H9 (cell line): ENCODE data around the gene DRD1. TPM values are rescaled to one million over a fixed set of nuclear protein-coding genes. Genes with fewer than 3 reads are reported as not detected.

ENCODE experiments used
- DNase-seq: peaks from one replicate; pipeline ENCODE4 v3.0.0-alpha.2; 2017
- H2AFZ ChIP-seq: one replicate; pipeline ENCODE4 v1.6.1; 2013; ENCODE audit warnings: mild to moderate bottlenecking, low read length, control low read depth, moderate library complexity
- H2AK5ac ChIP-seq: 2 replicates; pipeline ENCODE4 v1.6.1; 2013; ENCODE audit warnings: low read length, control low read depth, mixed read lengths; ENCODE audit not compliant: insufficient read length
- H2BK120ac ChIP-seq: one replicate; pipeline ENCODE4 v1.6.1; 2013; ENCODE audit warnings: low read depth, mild to moderate bottlenecking, low read length, control low read depth, inconsistent platforms; ENCODE audit not compliant: poor library complexity, severe bottlenecking
- H2BK12ac ChIP-seq: 2 replicates; pipeline ENCODE4 v1.6.1; 2013; ENCODE audit warnings: low read length, control low read depth, mixed read lengths, low read depth; ENCODE audit not compliant: insufficient read length
- H2BK15ac ChIP-seq: 2 replicates; pipeline ENCODE4 v1.6.1; 2013; ENCODE audit warnings: low read depth, low read length, control low read depth
- H2BK20ac ChIP-seq: one replicate; pipeline ENCODE4 v1.6.1; 2013; ENCODE audit warnings: low read depth, mild to moderate bottlenecking, low read length, control low read depth, inconsistent platforms; ENCODE audit not compliant: poor library complexity, severe bottlenecking
- H2BK5ac ChIP-seq: 2 replicates; pipeline ENCODE4 v1.6.1; 2013; ENCODE audit warnings: low read length, control low read depth, mixed read lengths; ENCODE audit not compliant: insufficient read length
- H3K14ac ChIP-seq: 2 replicates; pipeline ENCODE4 v1.6.1; 2013; ENCODE audit warnings: low read length, control low read depth; ENCODE audit not compliant: insufficient read depth
- H3K18ac ChIP-seq: 2 replicates; pipeline ENCODE4 v1.6.1; 2013; ENCODE audit warnings: low read depth, mild to moderate bottlenecking, mixed read lengths, low read length, control low read depth; ENCODE audit not compliant: insufficient read length
- H3K23ac ChIP-seq: 2 replicates; pipeline ENCODE4 v1.6.1; 2013; ENCODE audit warnings: low read length, control low read depth, mixed read lengths, low read depth; ENCODE audit not compliant: insufficient read length
- H3K23me2 ChIP-seq: 2 replicates; pipeline ENCODE4 v1.6.1; 2013; ENCODE audit warnings: low read depth, mild to moderate bottlenecking, mixed read lengths, low read length, control low read depth; ENCODE audit not compliant: insufficient read length, poor library complexity, severe bottlenecking
- H3K27ac ChIP-seq: 2 replicates; pipeline ENCODE4 v1.5.1; 2013; ENCODE audit warnings: low read length, control low read depth, mixed read lengths, low read depth; ENCODE audit not compliant: insufficient read length
- H3K27me3 ChIP-seq: 2 replicates; pipeline ENCODE4 v1.6.1; 2013; ENCODE audit warnings: low read length, control low read depth, inconsistent platforms; ENCODE audit not compliant: insufficient read depth
- H3K4ac ChIP-seq: 2 replicates; pipeline ENCODE4 v1.6.1; 2013; ENCODE audit warnings: low read depth, mild to moderate bottlenecking, control low read depth, inconsistent platforms, low read length, moderate library complexity
- H3K4me1 ChIP-seq: 2 replicates; pipeline ENCODE4 v1.6.1; 2013; ENCODE audit warnings: low read length, control low read depth, inconsistent platforms; ENCODE audit not compliant: insufficient read depth
- H3K4me2 ChIP-seq: 2 replicates; pipeline ENCODE4 v1.6.1; 2013; ENCODE audit warnings: low read length, control low read depth, mixed read lengths; ENCODE audit not compliant: insufficient read length, insufficient read depth
- H3K56ac ChIP-seq: 2 replicates; pipeline ENCODE4 v1.6.1; 2013; ENCODE audit warnings: low read depth, mild to moderate bottlenecking, mixed read lengths, low read length, control low read depth; ENCODE audit not compliant: insufficient read length
- H3K79me1 ChIP-seq: 2 replicates; pipeline ENCODE4 v1.6.1; 2013; ENCODE audit warnings: low read depth, mild to moderate bottlenecking, moderate library complexity, low read length, control low read depth, inconsistent platforms; ENCODE audit not compliant: insufficient read depth, poor library complexity, severe bottlenecking
- H3K79me2 ChIP-seq: 2 replicates; pipeline ENCODE4 v1.6.1; 2013; ENCODE audit warnings: low read length, control low read depth, inconsistent platforms; ENCODE audit not compliant: insufficient read depth
- H3K9ac ChIP-seq: 2 replicates; pipeline ENCODE4 v1.6.1; 2013; ENCODE audit warnings: low read length, control low read depth, mixed read lengths; ENCODE audit not compliant: insufficient read length; ENCODE audit errors: extremely low read depth
- H3K9me3 ChIP-seq: one replicate; pipeline ENCODE4 v1.6.1; 2013; ENCODE audit warnings: low read depth, low read length, inconsistent platforms; ENCODE audit not compliant: control insufficient read depth
- H3T11ph ChIP-seq: one replicate; pipeline ENCODE4 v1.6.1; 2013; ENCODE audit warnings: mild to moderate bottlenecking, low read length, control low read depth, inconsistent platforms
- H4K20me1 ChIP-seq: one replicate; pipeline ENCODE4 v1.6.1; 2013; ENCODE audit not compliant: control insufficient read depth, insufficient read length, insufficient read depth
- H4K5ac ChIP-seq: 2 replicates; pipeline ENCODE4 v1.6.1; 2013; ENCODE audit warnings: low read depth, mild to moderate bottlenecking, mixed read lengths, low read length, control low read depth; ENCODE audit not compliant: insufficient read length
- H4K8ac ChIP-seq: replicated peaks from 2 replicates; pipeline ENCODE4 v1.6.1; 2013; ENCODE audit warnings: low read length, control low read depth, mixed read lengths, low read depth; ENCODE audit not compliant: insufficient read length
- H4K91ac ChIP-seq: 2 replicates; pipeline ENCODE4 v1.6.1; 2013; ENCODE audit warnings: low read depth, mild to moderate bottlenecking, moderate library complexity, mixed read lengths, low read length, control low read depth; ENCODE audit not compliant: insufficient read length
- H3K27ac Mint-ChIP-seq, 3 experiments: 2 replicates in 2 of 3; 3 replicates in 1 of 3; pipeline ENCODE4 v1.8.0; 2020 to 2021; ENCODE audit warnings: mixed read lengths in 3 of 3, mild to moderate bottlenecking in 1 of 3, moderate library complexity in 1 of 3
- H3K27me3 Mint-ChIP-seq: 2 replicates; pipeline ENCODE4 v1.8.0; 2021; ENCODE audit warnings: low read depth, mild to moderate bottlenecking, moderate library complexity, mixed read lengths
- H3K36me3 Mint-ChIP-seq, 3 experiments: 2 replicates in 2 of 3; 3 replicates in 1 of 3; pipeline ENCODE4 v1.8.0; 2020 to 2021; ENCODE audit warnings: low read depth in 3 of 3, mixed read lengths in 3 of 3; ENCODE audit not compliant: insufficient read depth in 1 of 3
- H3K4me1 Mint-ChIP-seq, 2 experiments: 2 replicates each; pipeline ENCODE4 v1.8.0; 2020; ENCODE audit warnings: mixed read lengths in 2 of 2
- H3K4me3 Mint-ChIP-seq, 2 experiments: 2 replicates in 1 of 2; 3 replicates in 1 of 2; pipeline ENCODE4 v1.8.0; 2020 to 2021; ENCODE audit warnings: mild to moderate bottlenecking in 2 of 2, mixed read lengths in 2 of 2, moderate library complexity in 1 of 2
- H3K9me3 Mint-ChIP-seq, 2 experiments: 2 replicates in 1 of 2; 3 replicates in 1 of 2; pipeline ENCODE4 v1.8.0; 2020; ENCODE audit warnings: mild to moderate bottlenecking in 2 of 2, mixed read lengths in 2 of 2, moderate library complexity in 1 of 2
- CTCF ChIP-seq: fragments of 200-600 bp; sonication (generic); conservative IDR thresholded peaks from 3 replicates; pipeline ENCODE4 v1.8.0; 2021; ENCODE audit warnings: antibody characterized with exemption, mild to moderate bottlenecking
- WGBS: extraction: QIAGEN DNeasy Blood & Tissue Kit; methylation state at CpG from one replicate; pipeline ENCODE4 v1.1.7; 2013; ENCODE audit warnings: missing lambda C conversion rate, low lambda C conversion rate, mixed read lengths; ENCODE audit not compliant: insufficient read length; ENCODE audit errors: extremely low coverage; 5-methylcytosine and 5-hydroxymethylcytosine counted together
- total RNA-seq: library from RNA; stranded (reverse); gene quantifications from 2 replicates; pipeline ENCODE4 v1.2.1, GENCODE V29; 2021

Gene DRD1
- total RNA-seq, 1 experiment from 2014 or later: not detected

- Histone ChIP-seq H3T11ph (no peak overlapping the region), H3K79me1 (no peaks in the 10 kb centered on the region), H2BK20ac (no peak overlapping the region), H3K23me2 (peaks cover 13% of the 10 kb centered on the region), H3K27ac (no peak overlapping the region), H3K4me2 (no peak overlapping the region), H3K79me2 (peaks cover 8% of the 10 kb centered on the region; the same call in 1 of the 2 replicates), H3K56ac (no peak overlapping the region), H3K9me3 (no peaks in the 10 kb centered on the region), H2BK12ac (no peak overlapping the region), H4K5ac (no peak overlapping the region), H2BK5ac (no peak overlapping the region), H3K14ac (no peak overlapping the region), H2BK15ac (no peak overlapping the region), H3K23ac (no peak overlapping the region), H4K20me1 (no peaks in the 10 kb centered on the region), H3K18ac (no peak overlapping the region), H3K4me1 (peaks cover 4% of the 10 kb centered on the region; the same call in 1 of the 2 replicates), H2AK5ac (no peak overlapping the region), H4K91ac (no peak overlapping the region), H2AFZ (no peak overlapping the region), H3K27me3 (no peaks in the 10 kb centered on the region), H3K9ac (no peak overlapping the region), H2BK120ac (no peak overlapping the region), H4K8ac (no peak overlapping the region), H3K4ac (no peak overlapping the region)
- H3K27me3 Mint-ChIP-seq: peaks cover 51% of the 10 kb centered on the region
- no peak for TF ChIP-seq CTCF
- DNase-seq: no peak
- H3K4me3 Mint-ChIP-seq: no peak overlapping the region
- WGBS: no CpG with 5 or more reads among the region's 1 CpG
- H3K27ac Mint-ChIP-seq: no peak overlapping the region
- H3K36me3 Mint-ChIP-seq: peaks cover under 1 to 5% (median 1%) of the 10 kb centered on the region in 3 experiments; a peak in 5 of 7 replicates
- H3K9me3 Mint-ChIP-seq: no peaks in the 10 kb centered on the region; a peak in 1 of 5 replicates
- peaks cover 12 to 15% of the 10 kb centered on the region in 2 experiments for H3K4me1 Mint-ChIP-seq
Observed at GRCh38 chr5:175475248-175475647, 31.3 kb upstream of the DRD1 start.
